ENCODE data around the gene ZNF775.
A peak's percentile ranks its signal among the peaks of the same experiment; 100 is the strongest.

ZNF775 gene

GRCh38 chr7:150346922-150347321 is 32.2 kb upstream of the ZNF775 start:
- DNase-seq, result no peak

- DNase-seq, result peak in 2 of 4 experiments; percentile 36 to 51
These were observed 27.4 kb upstream of the ZNF775 start for GRCh38 chr7:150351587-150352194.

- DNase-seq, result no peak
These were observed 23.5 kb upstream of the ZNF775 start for GRCh38 chr7:150355666-150356059.

- peak in 3 of 4 experiments; percentile 43 to 64 (median 48) for DNase-seq
These were observed 22.7 kb upstream of the ZNF775 start for GRCh38 chr7:150356265-150356897.

- DNase-seq, result peak; percentile 23 to 43 (median 32)
These were observed 21.9 kb upstream of the ZNF775 start for GRCh38 chr7:150357270-150357669.

GRCh38 chr7:150357771-150358427 is 21.2 kb upstream of the ZNF775 start:
- peak; percentile 25 to 64 (median 53) for DNase-seq

- no peak for DNase-seq
These were observed 20.7 kb upstream of the ZNF775 start for GRCh38 chr7:150358433-150358832.

GRCh38 chr7:150358988-150359621 is 20.0 kb upstream of the ZNF775 start:
- no peak for DNase-seq

GRCh38 chr7:150359622-150360362 is 19.3 kb upstream of the ZNF775 start:
- no peak for DNase-seq

GRCh38 chr7:150360363-150361058 is 18.6 kb upstream of the ZNF775 start:
- no peak for DNase-seq

- no peak for DNase-seq
These were observed 17.7 kb upstream of the ZNF775 start for GRCh38 chr7:150361402-150361801.

- no peak for DNase-seq
These were observed 17.1 kb upstream of the ZNF775 start for GRCh38 chr7:150361807-150362621.

- DNase-seq, result no peak
These were observed 15.8 kb upstream of the ZNF775 start for GRCh38 chr7:150363370-150363769.

- peak; percentile 76 to 89 (median 82) for DNase-seq
These were observed 15.3 kb upstream of the ZNF775 start for GRCh38 chr7:150363872-150364271.

- DNase-seq, result peak in 2 of 4 experiments; percentile 23 to 27
These were observed 13.9 kb upstream of the ZNF775 start for GRCh38 chr7:150365194-150365593.

- peak; percentile 52 to 79 (median 70) for DNase-seq
These were observed 13.3 kb upstream of the ZNF775 start for GRCh38 chr7:150365673-150366398.

- no peak for DNase-seq
These were observed 11.4 kb upstream of the ZNF775 start for GRCh38 chr7:150367677-150368095.

GRCh38 chr7:150368096-150368883 is 10.8 kb upstream of the ZNF775 start, which contains the start of gene REPIN1:
TSS of gene REPIN1 (plus strand) at chr7:150368822. CDS start at chr7:150369712, 890 bp downstream.
- peak; percentile 87 to 95 (median 92) for DNase-seq

Data from suppressor macrophage (primary cell).